Fibroblast of peridontal ligament (primary cell): ENCODE measurements around the gene SLC4A5.
"Not testable (repeated sequence)": the region's sequence is repeated elsewhere in the genome, so short reads cannot be mapped to it uniquely, and the experiment has no call there.

Experiments used
- DNase-seq: peaks from one replicate; pipeline ENCODE4 v3.0.0-alpha.2; 2010; ENCODE audit errors: extremely low read depth

Gene SLC4A5

GRCh38 chr2:74229865-74230264 lies 113.4 kb downstream of the SLC4A5 start:
- DNase-seq, result not testable (repeated sequence)

- DNase-seq, result no peak
Observed at GRCh38 chr2:74228772-74229171, 114.4 kb downstream of the SLC4A5 start.

- DNase-seq, result no peak
Observed at GRCh38 chr2:74227646-74228045, 115.6 kb downstream of the SLC4A5 start.

- DNase-seq, result no peak
Observed at GRCh38 chr2:74226648-74227213, 116.5 kb downstream of the SLC4A5 start.

DNA sequence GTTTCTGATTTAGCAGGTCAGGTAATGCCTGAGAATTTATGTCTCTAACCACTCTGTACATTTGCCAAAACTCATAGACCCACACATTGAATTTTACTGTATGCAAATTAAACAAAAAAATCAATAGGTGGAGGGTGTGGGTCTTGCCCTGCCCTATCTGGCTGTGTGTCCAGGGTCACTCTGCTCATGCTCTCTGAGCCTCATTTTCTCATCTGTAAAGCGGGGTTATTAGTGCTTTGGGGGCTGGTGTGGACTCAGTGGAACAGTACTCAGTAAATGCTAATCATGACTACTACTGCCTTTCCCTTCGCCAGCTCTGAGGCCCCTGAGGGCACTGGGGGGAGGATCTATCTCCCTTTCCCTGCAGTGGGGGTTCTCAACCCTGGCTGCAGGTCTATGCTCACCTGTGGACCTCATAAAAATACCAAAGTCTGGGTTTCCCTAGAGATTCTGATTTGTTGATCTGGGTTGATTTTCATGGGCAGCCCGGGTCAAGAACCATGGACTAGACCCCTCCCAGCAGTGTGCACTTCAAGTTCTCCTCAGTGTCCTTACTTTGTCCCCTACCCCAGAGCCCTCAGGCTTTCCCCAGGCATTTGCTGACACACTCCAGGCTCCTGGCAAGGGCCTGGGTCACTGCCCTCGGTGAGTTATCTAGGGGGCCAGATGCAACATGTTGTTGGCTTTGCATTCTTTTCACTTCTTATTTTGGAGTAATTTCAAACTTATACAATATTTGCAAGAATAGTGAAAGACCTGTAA lies 117.3 kb downstream of the SLC4A5 start:
- DNase-seq, result no peak

DNA sequence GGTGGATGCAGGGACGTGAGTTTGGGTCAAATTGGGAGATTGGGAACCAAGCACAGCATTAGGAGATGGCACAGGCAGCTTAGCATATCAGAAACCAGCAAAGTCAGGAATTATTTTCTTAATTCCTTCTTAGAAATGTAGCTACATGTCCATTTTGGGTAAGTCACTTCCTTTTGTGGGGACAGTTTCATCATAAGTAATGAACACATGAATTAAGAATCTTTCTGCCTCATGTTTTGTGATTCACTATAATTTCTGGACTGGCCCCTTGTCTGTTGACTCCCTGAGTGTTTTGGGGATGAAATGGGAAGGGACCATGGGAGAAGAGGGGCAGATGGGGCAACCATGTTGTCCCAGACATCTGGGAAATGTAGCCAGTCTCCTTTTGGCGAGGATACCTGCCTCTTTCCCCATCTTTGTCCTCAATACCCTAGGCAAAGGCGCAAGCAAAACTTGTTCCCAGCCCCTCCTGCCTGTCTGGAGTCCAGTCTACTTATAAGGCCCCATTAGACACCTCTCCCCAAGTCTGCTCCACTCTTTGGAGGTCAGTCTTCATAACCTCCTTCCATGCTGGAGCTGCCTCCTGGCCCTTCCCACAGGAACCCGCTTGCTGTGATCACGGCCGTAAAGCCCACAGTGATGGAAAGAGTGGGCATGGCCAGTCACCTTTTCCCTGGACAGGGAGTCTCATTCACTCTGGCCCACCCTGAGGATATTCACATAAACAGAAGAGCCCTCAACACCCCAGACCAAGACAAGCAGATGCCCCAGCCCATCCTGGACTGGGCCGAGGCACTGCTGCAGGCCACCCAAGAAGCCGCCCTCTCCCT lies 119.1 kb downstream of the SLC4A5 start:
- DNase-seq, result no peak

- DNase-seq, result no peak
Observed at GRCh38 chr2:74222300-74222650, 120.9 kb downstream of the SLC4A5 start.

GRCh38 chr2:74221604-74222299 lies 121.5 kb downstream of the SLC4A5 start:
- DNase-seq, result no peak

- DNase-seq, result no peak
Observed at GRCh38 chr2:74221091-74221490, 122.1 kb downstream of the SLC4A5 start.

- no peak for DNase-seq
Observed at GRCh38 chr2:74219846-74220486, 123.2 kb downstream of the SLC4A5 start.

GRCh38 chr2:74216642-74217041 lies 126.6 kb downstream of the SLC4A5 start:
- DNase-seq, result no peak

- not testable (repeated sequence) for DNase-seq
Observed at GRCh38 chr2:74215771-74216170, 127.4 kb downstream of the SLC4A5 start.

DNA sequence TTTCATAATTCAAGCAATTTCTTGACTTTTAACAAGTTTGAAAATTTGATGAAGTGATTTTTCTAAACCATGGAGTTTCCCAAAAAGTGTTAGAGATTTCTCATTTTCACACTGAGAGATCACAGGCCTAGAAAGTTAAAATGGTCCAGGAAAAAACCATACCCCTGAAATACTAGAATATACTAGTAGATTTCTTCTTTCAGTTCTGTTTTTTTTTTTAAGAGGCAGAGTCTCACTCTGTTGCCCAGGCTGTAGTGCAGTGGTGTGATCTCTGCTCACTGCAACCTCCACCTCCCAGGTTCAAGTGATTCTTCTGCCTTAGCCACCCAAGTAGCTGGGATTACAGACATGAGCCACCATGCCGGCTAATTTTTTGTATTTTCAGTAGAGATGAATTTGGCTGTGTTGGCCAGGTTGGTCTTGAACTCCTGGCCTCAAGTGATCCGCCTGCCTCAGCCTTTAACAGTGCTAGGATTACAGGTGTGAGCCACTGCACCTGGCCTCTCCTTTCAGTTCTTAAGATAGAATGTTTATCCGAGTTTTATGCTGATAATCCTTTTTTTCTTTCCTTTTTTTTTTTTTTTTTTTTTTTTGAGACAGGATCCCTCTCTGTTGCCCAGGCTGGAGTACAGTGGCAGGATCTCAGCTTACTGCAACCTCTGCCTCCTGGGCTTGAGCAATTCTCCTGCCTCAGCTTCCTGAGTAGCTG lies 130.4 kb downstream of the SLC4A5 start:
- no peak for DNase-seq

- peak; percentile 51 for DNase-seq
Observed at GRCh38 chr2:74206180-74206688, 137.0 kb downstream of the SLC4A5 start.

GRCh38 chr2:74205596-74205995 lies 137.6 kb downstream of the SLC4A5 start:
- no peak for DNase-seq

GRCh38 chr2:74205113-74205512 lies 138.1 kb downstream of the SLC4A5 start:
- DNase-seq, result no peak

DNA sequence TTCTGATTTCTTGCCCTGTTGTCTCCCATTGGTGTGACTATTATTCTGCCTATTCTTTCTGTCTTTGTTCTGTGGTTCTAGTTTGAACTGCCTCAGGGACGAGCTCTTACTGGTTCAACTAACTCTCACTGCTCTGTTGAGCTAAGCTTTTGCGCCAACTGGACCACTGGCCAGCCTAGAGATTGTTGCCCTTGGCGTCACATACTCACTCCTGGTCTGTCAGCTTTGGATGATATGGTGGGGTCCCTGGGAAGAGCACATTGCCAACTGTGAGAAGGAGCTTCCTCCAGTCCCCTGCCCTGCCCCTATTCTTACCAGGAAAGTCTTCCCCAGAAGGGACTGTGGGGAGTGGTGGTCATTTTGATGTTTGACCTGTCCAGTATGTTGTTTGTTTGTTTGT lies 138.8 kb downstream of the SLC4A5 start:
- DNase-seq, result no peak

- DNase-seq, result peak; percentile 94
Observed at GRCh38 chr2:74201596-74201995, 141.6 kb downstream of the SLC4A5 start.

GRCh38 chr2:74201196-74201595 lies 142.0 kb downstream of the SLC4A5 start:
- DNase-seq, result no peak

DNA sequence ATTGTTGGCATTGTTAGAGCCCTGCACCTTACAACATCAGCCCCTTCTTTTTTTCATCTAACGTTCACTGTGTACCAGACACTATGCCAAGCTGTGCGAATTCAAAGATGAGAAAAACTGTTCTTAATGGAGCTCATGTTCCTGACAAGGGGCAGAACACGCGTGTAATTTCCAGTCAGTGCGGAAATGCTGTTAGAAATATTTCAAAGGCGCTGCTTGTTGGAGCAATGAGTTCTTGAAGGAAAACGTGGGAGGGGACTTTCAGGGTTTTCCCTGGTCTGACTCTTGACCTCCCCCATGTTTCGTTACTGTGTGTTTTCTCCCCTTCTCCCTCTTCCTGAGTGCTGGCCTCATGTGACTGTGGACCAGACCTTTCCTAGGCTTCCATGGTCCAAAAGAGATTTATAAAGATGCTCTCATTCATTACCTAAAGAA lies 143.3 kb downstream of the SLC4A5 start:
- peak; percentile 23 for DNase-seq

GRCh38 chr2:74199275-74199701 lies 143.9 kb downstream of the SLC4A5 start:
- DNase-seq, result no peak
